HFFc6 (cell line): ENCODE results near the gene SSMEM1. TPM values are rescaled to one million over a fixed set of nuclear protein-coding genes. Genes with fewer than 3 reads are reported as not detected.
A peak's percentile ranks its signal among the peaks of the same experiment; 100 is the strongest.

Experiments used
- DNase-seq: peaks from one replicate; pipeline ENCODE4 v3.0.0-alpha.2; 2018
- H3K27ac Mint-ChIP-seq: 2 replicates; pipeline ENCODE4 v1.8.0; 2020; ENCODE audit warnings: mild to moderate bottlenecking, mixed read lengths
- H3K27me3 Mint-ChIP-seq: 2 replicates; pipeline ENCODE4 v1.8.0; 2021; ENCODE audit warnings: mild to moderate bottlenecking, moderate library complexity, mixed read lengths; ENCODE audit not compliant: insufficient read depth
- H3K36me3 Mint-ChIP-seq: 2 replicates; pipeline ENCODE4 v1.8.0; 2021; ENCODE audit warnings: low read depth, mixed read lengths
- H3K4me1 Mint-ChIP-seq: 2 replicates; pipeline ENCODE4 v1.8.0; 2020; ENCODE audit warnings: low read depth, mixed read lengths
- H3K4me3 Mint-ChIP-seq: 2 replicates; pipeline ENCODE4 v1.8.0; 2020; ENCODE audit warnings: mild to moderate bottlenecking, moderate library complexity, mixed read lengths
- H3K9me3 Mint-ChIP-seq: 2 replicates; pipeline ENCODE4 v1.8.0; 2020; ENCODE audit warnings: mild to moderate bottlenecking, mixed read lengths
- CTCF ChIP-seq: fragments of 200-600 bp; sonication (generic); IDR thresholded peaks from 2 replicates; pipeline ENCODE4 v1.5.0; 2021; ENCODE audit warnings: antibody characterized with exemption, mild to moderate bottlenecking
- total RNA-seq, 6 experiments: library from RNA; stranded (reverse); fragmentation: NEBNext Ultra II Directional; extraction: Animal tissue kit (Norgen Biotek cat#: 25700); gene quantifications; 2 replicates in 1 of 6; 3 replicates in 5 of 6; pipeline ENCODE4 v1.2.3, GENCODE V29; 2021

SSMEM1 gene
- total RNA-seq, 6 experiments from 2014 or later, result not detected

DNA sequence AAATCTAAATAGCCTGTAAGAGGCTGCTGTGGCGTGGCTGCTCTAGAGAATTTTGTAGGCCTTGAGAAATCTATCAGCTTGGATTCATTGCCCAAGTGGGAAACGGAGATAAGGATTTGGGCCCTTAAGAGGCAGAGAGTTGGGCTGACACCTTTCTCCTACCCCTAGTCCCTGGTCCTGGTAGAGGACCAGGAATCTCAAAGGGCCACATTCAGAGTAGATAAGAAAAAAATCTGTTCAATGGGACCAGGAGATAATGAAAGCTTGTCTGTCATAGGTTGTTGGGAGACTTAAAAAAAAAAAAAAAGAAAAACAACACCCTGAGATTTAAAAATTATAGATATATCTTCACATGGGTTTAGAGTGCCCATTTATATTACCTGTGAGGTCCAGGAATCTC lies 20.3 kb upstream of the SSMEM1 start:
- Mint-ChIP-seq H3K27me3 (no peaks in the 10 kb centered on the region), H3K36me3 (peaks cover 24% of the 10 kb centered on the region), H3K4me3 (no peak overlapping the region), H3K9me3 (no peaks in the 10 kb centered on the region), H3K27ac (no peak overlapping the region; the same call in 1 of the 2 replicates), H3K4me1 (peaks cover 24% of the 10 kb centered on the region)
- no peak for TF ChIP-seq CTCF
- no peak for DNase-seq

DNA sequence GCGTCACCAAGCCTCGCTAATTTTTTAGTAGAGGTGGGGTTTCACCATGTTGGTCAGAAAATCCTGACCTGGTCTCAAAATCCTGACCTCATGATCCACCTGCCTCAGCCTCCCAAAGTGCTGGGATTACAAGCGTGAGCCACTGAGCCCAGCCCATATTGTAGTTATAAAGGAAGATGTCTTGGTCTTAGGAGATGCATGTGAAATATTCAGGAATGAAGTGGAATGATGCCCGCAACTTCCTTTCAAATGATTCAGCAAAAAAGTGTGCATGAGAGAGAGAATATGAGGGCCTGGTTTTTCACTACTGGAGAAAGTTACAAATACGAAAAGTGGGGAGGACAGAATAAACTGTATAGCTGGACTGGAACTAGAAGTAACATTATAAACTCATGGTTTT lies 18.3 kb upstream of the SSMEM1 start:
- peak; percentile 6 for DNase-seq
- H3K4me1 Mint-ChIP-seq, result peaks cover 24% of the 10 kb centered on the region
- peaks cover 42% of the 10 kb centered on the region for H3K36me3 Mint-ChIP-seq
- no peaks in the 10 kb centered on the region for H3K27me3 Mint-ChIP-seq
- no peak for TF ChIP-seq CTCF
- no peaks in the 10 kb centered on the region for H3K9me3 Mint-ChIP-seq
- H3K27ac Mint-ChIP-seq, result 0 out of 2 replicates have a peak overlapping the region, but pooled peaks have one; percentile 4
- no peak overlapping the region for H3K4me3 Mint-ChIP-seq

GRCh38 chr7:130191791-130192190 lies 15.9 kb upstream of the SSMEM1 start:
- no peak for TF ChIP-seq CTCF
- H3K4me1 Mint-ChIP-seq, result peaks cover 24% of the 10 kb centered on the region
- no peak overlapping the region for H3K4me3 Mint-ChIP-seq
- no peaks in the 10 kb centered on the region for H3K9me3 Mint-ChIP-seq
- DNase-seq, result no peak
- H3K36me3 Mint-ChIP-seq, result peaks cover 49% of the 10 kb centered on the region
- no peaks in the 10 kb centered on the region for H3K27me3 Mint-ChIP-seq
- H3K27ac Mint-ChIP-seq, result no peak overlapping the region

- Mint-ChIP-seq H3K27ac (no peak overlapping the region), H3K27me3 (no peaks in the 10 kb centered on the region), H3K36me3 (peaks cover 37% of the 10 kb centered on the region), H3K4me1 (no peaks in the 10 kb centered on the region), H3K4me3 (no peak overlapping the region), H3K9me3 (no peaks in the 10 kb centered on the region)
- no peak for TF ChIP-seq CTCF
- no peak for DNase-seq
These were observed 12.3 kb upstream of the SSMEM1 start for GRCh38 chr7:130195396-130195795.

- no peaks in the 10 kb centered on the region for H3K4me1 Mint-ChIP-seq
These were observed 11.2 kb upstream of the SSMEM1 start for GRCh38 chr7:130196476-130196875.

More at GRCh38 chr7:130196476-130196875, 11.2 kb upstream of the SSMEM1 start:
- Mint-ChIP-seq H3K36me3 (peaks cover 42% of the 10 kb centered on the region), H3K27me3 (no peaks in the 10 kb centered on the region), H3K4me3 (no peak overlapping the region), H3K9me3 (no peaks in the 10 kb centered on the region), H3K27ac (no peak overlapping the region)
- no peak for TF ChIP-seq CTCF
- no peak for DNase-seq
